ENCODE data around the gene FGF3.

The FGF3 gene

GRCh38 chr11:69844396-69844795, 25.2 kb upstream of the FGF3 start:
- DNase-seq (ENCODE audit: low spot score), result no peak

GRCh38 chr11:69843529-69843921, 24.3 kb upstream of the FGF3 start:
- DNase-seq (ENCODE audit: low spot score), result no peak

GRCh38 chr11:69842746-69843528, 23.7 kb upstream of the FGF3 start:
- no peak for DNase-seq (ENCODE audit: low spot score)

- DNase-seq (ENCODE audit: low spot score), result no peak
Measured at GRCh38 chr11:69841859-69842698, 22.9 kb upstream of the FGF3 start.

GRCh38 chr11:69841170-69841858, 22.1 kb upstream of the FGF3 start:
- no peak for DNase-seq (ENCODE audit: low spot score)

GRCh38 chr11:69840371-69841169, 21.4 kb upstream of the FGF3 start:
- DNase-seq (ENCODE audit: low spot score), result no peak

- no peak for DNase-seq (ENCODE audit: low spot score)
Measured at GRCh38 chr11:69839516-69839915, 20.3 kb upstream of the FGF3 start.

GRCh38 chr11:69837791-69838190, 18.6 kb upstream of the FGF3 start:
- no peak for DNase-seq (ENCODE audit: low spot score)

GRCh38 chr11:69836401-69836800, 17.2 kb upstream of the FGF3 start:
- no peak for DNase-seq (ENCODE audit: low spot score)

- DNase-seq (ENCODE audit: low spot score), result no peak
Measured at GRCh38 chr11:69834811-69835800, 15.9 kb upstream of the FGF3 start.

GRCh38 chr11:69834251-69834650, 15.0 kb upstream of the FGF3 start:
- no peak for DNase-seq (ENCODE audit: low spot score)

- no peak for DNase-seq (ENCODE audit: low spot score)
Measured at GRCh38 chr11:69832561-69833413, 13.6 kb upstream of the FGF3 start.

- DNase-seq (ENCODE audit: low spot score), result no peak
Measured at GRCh38 chr11:69831985-69832384, 12.8 kb upstream of the FGF3 start.

GRCh38 chr11:69830086-69830485, 10.9 kb upstream of the FGF3 start:
- no peak for DNase-seq (ENCODE audit: low spot score)

GRCh38 chr11:69828971-69829344, 9.7 kb upstream of the FGF3 start:
- no peak for DNase-seq (ENCODE audit: low spot score)

- no peak for DNase-seq (ENCODE audit: low spot score)
Measured at GRCh38 chr11:69828276-69828970, 9.2 kb upstream of the FGF3 start.

GRCh38 chr11:69826773-69827172, 7.6 kb upstream of the FGF3 start:
- DNase-seq (ENCODE audit: low spot score), result no peak

- DNase-seq (ENCODE audit: low spot score), result no peak
Measured at GRCh38 chr11:69825941-69826340, 6.7 kb upstream of the FGF3 start.
